Keratinocyte (primary cell): ENCODE results near the gene PCGF1. TPM values are rescaled to one million over a fixed set of nuclear protein-coding genes. Genes with fewer than 3 reads are reported as not detected.
"Not testable (repeated sequence)": the region's sequence is repeated elsewhere in the genome, so short reads cannot be mapped to it uniquely, and the experiment has no call there.

Source experiments
- DNase-seq: peaks from one replicate; pipeline ENCODE4 v3.0.0-alpha.2; 2011; ENCODE audit warnings: low read depth, missing footprints, low spot score
- FAIRE-seq: peaks from 2 replicates; lab custom pipeline; 2011; peaks lifted over from hg19 to GRCh38; lab: Jason Lieb, UNC
- H2AFZ ChIP-seq: 2 replicates; pipeline ENCODE4 v1.6.0; 2012; ENCODE audit warnings: low read length, control low read depth, inconsistent platforms; ENCODE audit not compliant: control insufficient read depth
- H3K27ac ChIP-seq: 2 replicates; pipeline ENCODE4 v1.5.1; 2011; ENCODE audit warnings: low read length; ENCODE audit not compliant: control insufficient read depth, insufficient read depth
- H3K27me3 ChIP-seq: 3 replicates; pipeline ENCODE4 v1.6.0; 2011; ENCODE audit warnings: low read length; ENCODE audit not compliant: control insufficient read depth, insufficient read depth; ENCODE audit errors: extremely low read depth
- H3K36me3 ChIP-seq, 2 experiments: 2 replicates in 1 of 2; 3 replicates in 1 of 2; pipeline ENCODE4 v1.5.1; 2011; ENCODE audit warnings: low read length in 2 of 2, mild to moderate bottlenecking in 1 of 2; ENCODE audit not compliant: control insufficient read depth in 2 of 2, insufficient read depth in 2 of 2; ENCODE audit errors: extremely low read depth in 1 of 2
- H3K4me1 ChIP-seq: 3 replicates; pipeline ENCODE4 v1.5.1; 2011; ENCODE audit warnings: low read length; ENCODE audit not compliant: control insufficient read depth, insufficient read depth; ENCODE audit errors: extremely low read depth
- H3K4me2 ChIP-seq: 3 replicates; pipeline ENCODE4 v1.6.0; 2011; ENCODE audit warnings: low read depth, low read length; ENCODE audit not compliant: control insufficient read depth, insufficient read depth; ENCODE audit errors: extremely low read depth
- H3K4me3 ChIP-seq, 3 experiments: fragments of 200-600 bp in 1 of 3; sonication (generic) in 1 of 3; 2 replicates in 2 of 3; 3 replicates in 1 of 3; pipeline ENCODE4 v1.5.1; 2011 to 2016; ENCODE audit warnings: low read length in 3 of 3, mild to moderate bottlenecking in 3 of 3, control low read depth in 2 of 3, inconsistent platforms in 1 of 3, low read depth in 1 of 3, mixed read lengths in 1 of 3, mixed run types in 1 of 3, moderate library complexity in 1 of 3; ENCODE audit not compliant: control insufficient read depth in 2 of 3, insufficient read depth in 2 of 3; ENCODE audit errors: extremely low read depth in 1 of 3
- H3K79me2 ChIP-seq: 2 replicates; pipeline ENCODE4 v1.6.0; 2012; ENCODE audit warnings: low read length; ENCODE audit not compliant: control insufficient read depth, insufficient read depth
- H3K9ac ChIP-seq: 3 replicates; pipeline ENCODE4 v1.6.0; 2011; ENCODE audit warnings: low read length; ENCODE audit not compliant: control insufficient read depth, insufficient read depth; ENCODE audit errors: extremely low read depth
- H3K9me1 ChIP-seq: 3 replicates; pipeline ENCODE4 v1.6.0; 2011; ENCODE audit warnings: low read length; ENCODE audit not compliant: control insufficient read depth, insufficient read depth; ENCODE audit errors: extremely low read depth
- H3K9me3 ChIP-seq: 2 replicates; pipeline ENCODE4 v1.5.1; 2012; ENCODE audit warnings: low read depth, low read length; ENCODE audit not compliant: control insufficient read depth
- H4K20me1 ChIP-seq: 3 replicates; pipeline ENCODE4 v1.6.0; 2011; ENCODE audit warnings: low read length; ENCODE audit not compliant: control insufficient read depth, insufficient read depth; ENCODE audit errors: extremely low read depth
- CTCF ChIP-seq, 3 experiments: IDR thresholded peaks in 1 of 3; conservative IDR thresholded peaks in 1 of 3; optimal IDR thresholded peaks in 1 of 3; 2 replicates in 2 of 3; 3 replicates in 1 of 3; pipeline versions ENCODE3 to v1.5.1; 2011; ENCODE audit warnings: low read length in 3 of 3, mild to moderate bottlenecking in 3 of 3, moderate library complexity in 2 of 3, control low read depth in 1 of 3, inconsistent platforms in 1 of 3; ENCODE audit not compliant: insufficient read depth in 2 of 3; ENCODE audit errors: extremely low read depth in 1 of 3
- EZH2 ChIP-seq: IDR thresholded peaks from one replicate; pipeline ENCODE4 v1.6.1; 2012; ENCODE audit warnings: inconsistent platforms, mild to moderate bottlenecking, low read length, moderate library complexity
- dilution Hi-C: fragments of 300-500 bp; cut with MboI; formaldehyde crosslinking; loops from one replicate; pipeline ENCODE4 v1.7.0; 2020; ENCODE audit warnings: low sequenced_read_pairs; ENCODE audit not compliant: extremely low pct_ligation_motif_present
- polyA plus RNA-seq, 5 experiments: library from polyadenylated mRNA; depleted of rRNA in 3 of 5; stranded (reverse) in 3 of 5; stranded (forward) in 1 of 5; unstranded in 1 of 5; fragments of >200 nt; gene quantifications; 1 replicate in 1 of 5; 2 replicates in 3 of 5; 3 replicates in 1 of 5; pipeline versions ENCODE4 v1.2.1 to v1.2.3, GENCODE V29; 2011 to 2012; ENCODE audit warnings: missing spikeins in 2 of 5, low read depth in 1 of 5, low replicate concordance in 1 of 5

PCGF1 gene
- polyA plus RNA-seq, 1 donor (not counting 4 experiments of a cell fraction or from before 2014, with no cell fraction given) = 29.1 TPM

GRCh38 chr2:74459503-74460118 is 47.9 kb downstream of the PCGF1 start:
- H2AFZ ChIP-seq, dilution Hi-C loops, FAIRE-seq: not testable (repeated sequence)

GRCh38 chr2:74458938-74459363 is 48.5 kb downstream of the PCGF1 start:
- H3K4me2 ChIP-seq = peak overlapping the region; percentile 71
- no peak for DNase-seq
- dilution Hi-C loops = no loop called here
- H3K36me3 ChIP-seq = peaks cover 12 to 25% of the 10 kb centered on the region in 2 experiments
- H3K4me3 ChIP-seq = peak overlapping the region; percentile 58 to 78 (median 67)
- no peaks in the 10 kb centered on the region for H3K9me1 ChIP-seq
- H3K27me3 ChIP-seq = no peaks in the 10 kb centered on the region
- no peak for FAIRE-seq
- no peak for TF ChIP-seq EZH2
- no peak for TF ChIP-seq CTCF (optimal IDR thresholded peaks at IDR 0.05 in 1 of 3, IDR thresholded peaks at IDR 0.05 in 1 of 3, conservative IDR thresholded peaks at IDR 0.05 in 1 of 3; ENCODE audit: extremely low read depth in 1 of 3, insufficient read depth in 2 of 3, low read length in 3 of 3)
- peaks cover 26% of the 10 kb centered on the region for H3K79me2 ChIP-seq
- no peak overlapping the region for H2AFZ ChIP-seq
- H3K4me1 ChIP-seq = peaks cover 21% of the 10 kb centered on the region
- H3K9me3 ChIP-seq = no peaks in the 10 kb centered on the region
- H4K20me1 ChIP-seq = no peaks in the 10 kb centered on the region
- H3K27ac ChIP-seq = peak overlapping the region; percentile 45
- H3K9ac ChIP-seq = peak overlapping the region; percentile 73

More at GRCh38 chr2:74459503-74460118, 47.9 kb downstream of the PCGF1 start:
- Histone ChIP-seq H3K4me3 (peak overlapping the region in 2 of 3 experiments; percentile 23 to 67), H3K4me1 (peaks cover 17% of the 10 kb centered on the region), H3K36me3 (peaks cover 12 to 25% of the 10 kb centered on the region in 2 experiments), H3K79me2 (peaks cover 33% of the 10 kb centered on the region), H3K4me2 (peak overlapping the region; percentile 71)
- H3K9me3 ChIP-seq, H3K9me1 ChIP-seq, H3K27ac ChIP-seq, H3K9ac ChIP-seq, H3K27me3 ChIP-seq, DNase-seq, H4K20me1 ChIP-seq: not testable (repeated sequence)
